GM12874 (cell line): ENCODE results near the gene SLC25A26.

Experiments used
- TF ChIP-seq, protein P1 (sequence below): IDR thresholded peaks from 2 replicates; pipeline ENCODE4 v1.5.1; 2011; ENCODE audit warnings: low read depth, mild to moderate bottlenecking, control low read depth, low read length, moderate library complexity; ENCODE audit not compliant: insufficient read depth

SLC25A26 gene

DNA sequence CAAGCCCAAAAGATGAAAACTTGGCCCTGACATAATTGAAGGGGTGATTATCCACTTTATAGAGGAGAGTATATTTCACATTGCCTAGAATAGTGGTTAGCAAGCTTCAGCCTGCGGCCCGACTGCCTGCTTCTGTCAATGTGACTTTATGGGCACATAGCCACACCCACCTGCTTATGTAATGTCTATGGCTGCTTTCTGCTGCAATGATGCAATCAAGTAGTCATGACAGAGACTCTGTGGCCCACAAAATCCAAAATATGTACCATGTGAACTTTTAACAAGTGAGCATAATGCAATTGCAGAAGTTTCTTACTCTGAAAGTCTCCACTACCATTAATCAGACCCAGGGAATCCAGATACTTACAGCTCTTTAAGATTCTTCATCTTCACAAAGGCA lies 176.9 kb downstream of the SLC25A26 start:
- TF ChIP-seq, protein P1, sequence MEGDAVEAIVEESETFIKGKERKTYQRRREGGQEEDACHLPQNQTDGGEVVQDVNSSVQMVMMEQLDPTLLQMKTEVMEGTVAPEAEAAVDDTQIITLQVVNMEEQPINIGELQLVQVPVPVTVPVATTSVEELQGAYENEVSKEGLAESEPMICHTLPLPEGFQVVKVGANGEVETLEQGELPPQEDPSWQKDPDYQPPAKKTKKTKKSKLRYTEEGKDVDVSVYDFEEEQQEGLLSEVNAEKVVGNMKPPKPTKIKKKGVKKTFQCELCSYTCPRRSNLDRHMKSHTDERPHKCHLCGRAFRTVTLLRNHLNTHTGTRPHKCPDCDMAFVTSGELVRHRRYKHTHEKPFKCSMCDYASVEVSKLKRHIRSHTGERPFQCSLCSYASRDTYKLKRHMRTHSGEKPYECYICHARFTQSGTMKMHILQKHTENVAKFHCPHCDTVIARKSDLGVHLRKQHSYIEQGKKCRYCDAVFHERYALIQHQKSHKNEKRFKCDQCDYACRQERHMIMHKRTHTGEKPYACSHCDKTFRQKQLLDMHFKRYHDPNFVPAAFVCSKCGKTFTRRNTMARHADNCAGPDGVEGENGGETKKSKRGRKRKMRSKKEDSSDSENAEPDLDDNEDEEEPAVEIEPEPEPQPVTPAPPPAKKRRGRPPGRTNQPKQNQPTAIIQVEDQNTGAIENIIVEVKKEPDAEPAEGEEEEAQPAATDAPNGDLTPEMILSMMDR: no peak

DNA sequence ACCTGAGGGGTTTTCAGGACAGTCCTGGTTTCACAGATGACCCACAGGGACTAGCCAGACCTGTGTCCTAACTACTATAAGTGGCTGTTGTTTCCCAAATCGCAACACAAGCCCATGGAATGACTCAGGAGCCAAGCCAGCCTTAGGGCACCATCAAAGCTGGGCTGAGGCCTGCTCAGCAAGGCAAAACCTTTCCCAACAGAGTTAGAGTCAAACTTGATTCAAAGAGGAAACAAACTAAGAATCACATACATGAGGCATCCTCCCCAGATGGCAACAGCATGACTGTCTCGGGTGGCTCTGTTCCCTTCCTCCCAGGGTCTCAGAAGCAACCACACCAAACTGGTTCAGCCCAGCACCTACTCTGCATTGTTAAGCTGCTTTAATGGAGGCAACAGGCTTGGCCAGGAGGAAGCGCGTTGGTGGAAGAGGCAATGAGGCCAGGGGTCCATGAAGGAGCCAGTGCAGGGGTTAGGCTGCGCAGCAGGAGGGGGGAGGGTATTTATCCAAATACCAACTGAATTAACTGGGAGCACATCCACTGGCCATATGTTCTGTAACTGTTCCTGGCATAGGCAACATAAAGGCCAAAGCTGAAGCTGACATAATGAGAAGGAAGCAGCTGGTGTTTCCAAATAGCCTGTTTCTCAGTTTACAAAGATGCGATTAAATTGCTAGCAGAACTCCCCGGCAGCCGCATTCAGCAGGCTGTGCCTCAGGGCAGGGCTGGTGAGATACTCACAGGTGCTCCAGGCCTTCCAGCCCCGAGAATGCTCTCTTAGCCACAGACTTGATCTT lies 177.6 kb downstream of the SLC25A26 start:
- TF ChIP-seq, protein P1: no peak

DNA sequence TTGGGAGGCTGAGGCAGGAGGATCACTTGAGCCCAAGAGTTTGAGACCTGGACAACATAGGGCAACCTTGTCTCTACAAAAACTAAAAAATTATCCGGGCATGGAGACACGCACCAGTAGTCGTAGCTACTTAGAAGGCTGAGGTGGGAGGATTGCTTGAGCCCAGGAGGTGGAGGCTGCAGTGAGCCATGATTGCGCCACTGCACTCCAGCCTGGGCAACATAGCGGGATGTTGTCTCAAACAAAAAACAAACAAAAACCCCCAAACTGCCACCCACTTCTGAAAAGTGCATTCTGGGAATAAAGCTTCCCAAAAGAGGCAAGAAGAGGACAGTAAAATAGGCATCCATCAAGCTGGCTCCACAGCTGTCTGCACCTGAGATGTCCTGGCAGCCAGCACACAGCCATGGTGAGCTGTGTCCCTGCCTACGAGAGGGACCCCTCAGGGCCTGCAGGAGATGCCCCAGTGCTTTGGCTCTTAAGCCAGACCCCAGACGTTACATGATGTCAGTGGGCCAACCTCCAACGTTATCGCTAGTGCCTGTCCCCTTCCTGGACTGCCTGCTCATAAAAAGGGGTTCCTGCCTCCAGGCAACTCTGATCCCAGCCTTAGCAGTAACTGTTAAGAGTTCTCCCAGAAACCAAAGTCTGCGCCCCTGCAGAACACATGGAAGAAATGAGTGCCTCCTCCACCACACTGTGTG lies 178.9 kb downstream of the SLC25A26 start:
- TF ChIP-seq, protein P1: no peak

DNA sequence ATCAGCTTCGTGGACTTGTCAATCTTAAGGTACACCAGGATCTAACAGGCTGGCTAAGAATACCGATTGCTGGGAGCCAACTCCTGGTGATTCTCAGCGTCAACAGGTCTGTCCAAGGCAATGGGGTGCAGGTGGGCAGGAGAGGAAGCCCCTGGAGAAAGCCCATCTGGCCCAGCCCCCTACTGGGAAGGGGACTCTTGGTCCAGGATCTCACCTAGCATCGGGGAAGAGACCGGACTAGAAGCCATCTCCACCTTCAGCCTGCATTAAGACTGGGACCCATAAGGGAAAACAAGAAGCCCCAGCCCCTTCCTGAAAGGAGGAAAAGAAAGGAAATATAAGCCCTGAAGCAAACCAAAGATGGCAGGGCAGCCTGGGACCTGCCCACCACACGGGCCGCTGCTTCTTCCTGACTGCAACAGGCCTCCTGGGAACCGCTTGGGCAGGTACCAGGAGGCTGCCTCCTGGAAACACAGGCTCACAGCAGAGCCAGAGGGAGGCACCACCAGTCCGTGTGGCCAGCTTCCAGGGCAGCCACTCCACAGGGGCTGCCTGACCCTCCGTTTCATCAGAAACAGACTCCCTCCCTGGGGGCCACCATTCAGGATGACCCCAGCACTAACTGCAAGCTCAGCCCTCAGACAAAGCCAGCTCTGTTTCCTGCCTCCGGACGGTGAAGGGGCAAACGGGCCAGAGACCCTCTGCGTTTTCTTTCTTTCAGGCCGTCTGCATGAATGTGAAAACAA lies 179.8 kb downstream of the SLC25A26 start:
- TF ChIP-seq, protein P1: no peak

DNA sequence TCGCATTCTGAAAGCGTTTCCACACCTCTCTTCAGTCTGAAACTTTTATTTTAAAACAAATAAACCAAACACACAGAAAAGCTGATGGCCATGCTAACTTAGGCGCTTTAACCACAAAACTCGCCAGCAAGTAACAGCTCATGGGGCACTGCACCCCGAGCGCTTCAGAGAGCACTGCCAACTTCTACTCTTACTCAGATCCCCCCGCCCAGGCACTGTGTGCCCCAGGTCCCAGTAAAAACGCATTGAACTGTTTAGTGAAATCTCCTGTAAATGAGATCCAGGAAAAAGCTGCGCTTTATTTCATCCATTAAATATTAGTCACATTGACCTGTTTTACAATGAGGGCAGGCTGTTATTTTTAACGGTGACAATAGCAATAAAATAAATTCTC lies 180.4 kb downstream of the SLC25A26 start:
- TF ChIP-seq, protein P1: no peak

DNA sequence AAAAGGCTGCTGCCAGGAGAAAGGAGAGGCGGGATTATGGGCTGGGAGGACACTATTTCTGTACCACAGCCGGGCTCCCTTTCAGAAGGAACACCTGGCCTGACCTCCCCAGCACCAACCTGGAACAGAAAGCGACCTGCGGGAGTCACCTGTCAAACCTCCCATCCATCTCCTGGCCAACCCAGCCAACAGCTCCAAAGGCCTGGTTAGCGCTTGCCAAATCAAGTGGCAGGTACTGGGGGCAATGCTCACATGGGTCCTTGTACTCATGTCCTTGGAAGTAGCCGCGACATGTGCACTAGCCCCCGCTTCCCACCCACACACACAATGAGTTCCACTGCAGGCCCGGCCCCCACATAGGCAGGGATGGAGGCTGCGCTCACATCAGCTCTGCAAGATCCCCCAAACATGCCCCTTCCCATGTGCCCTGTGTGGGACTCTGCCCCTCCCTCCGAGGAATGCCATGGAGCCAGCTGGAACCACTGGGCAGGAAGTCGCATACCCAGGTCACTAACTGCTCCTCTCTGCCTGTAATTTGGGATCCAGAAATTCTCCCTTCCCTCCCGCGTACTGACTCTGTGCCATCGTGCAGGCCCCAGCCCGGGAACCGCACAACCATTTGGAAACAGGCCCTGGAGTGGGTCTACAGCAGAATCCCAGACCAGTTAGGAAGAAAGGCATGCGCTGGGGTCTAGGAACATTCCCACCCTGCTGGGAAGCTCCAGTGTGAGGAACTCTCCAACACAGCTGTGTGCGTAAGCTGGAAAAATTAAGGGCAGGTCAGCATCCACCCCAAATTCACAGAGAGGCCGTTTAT lies 181.1 kb downstream of the SLC25A26 start:
- TF ChIP-seq, protein P1: no peak
